GM12878 (cell line): Measurements from ENCODE around the gene RPL27A.

Source experiments
- E2F4 ChIP-seq: IDR thresholded peaks from 2 replicates; pipeline ENCODE4 v1.6.1; 2012; ENCODE audit warnings: low read depth, low read length, improper control_type of control experiment
- ELK1 ChIP-seq: IDR thresholded peaks from 2 replicates; pipeline ENCODE4 v1.6.1; 2012; ENCODE audit warnings: low read depth, low read length, improper control_type of control experiment
- POLR2A ChIP-seq: IDR thresholded peaks from 2 replicates; pipeline ENCODE4 v1.6.1; 2011; ENCODE audit warnings: low read depth, mild to moderate bottlenecking, low read length
- SIN3A ChIP-seq: IDR thresholded peaks from 2 replicates; pipeline ENCODE4 v1.6.1; 2012; ENCODE audit warnings: low read depth, low read length, improper control_type of control experiment
- TF ChIP-seq, protein P1 (sequence below), 3 experiments: IDR thresholded peaks in 2 of 3; conservative IDR thresholded peaks in 1 of 3; 2 replicates each; pipeline ENCODE4 v1.5.1; 2011; ENCODE audit warnings: low read depth in 3 of 3, low read length in 3 of 3, mild to moderate bottlenecking in 3 of 3, control low read depth in 2 of 3, moderate library complexity in 2 of 3, inconsistent platforms in 1 of 3, mixed read lengths in 1 of 3; ENCODE audit not compliant: control insufficient read depth in 2 of 3, insufficient read depth in 1 of 3; ENCODE audit errors: extremely low read depth in 1 of 3

DNA sequence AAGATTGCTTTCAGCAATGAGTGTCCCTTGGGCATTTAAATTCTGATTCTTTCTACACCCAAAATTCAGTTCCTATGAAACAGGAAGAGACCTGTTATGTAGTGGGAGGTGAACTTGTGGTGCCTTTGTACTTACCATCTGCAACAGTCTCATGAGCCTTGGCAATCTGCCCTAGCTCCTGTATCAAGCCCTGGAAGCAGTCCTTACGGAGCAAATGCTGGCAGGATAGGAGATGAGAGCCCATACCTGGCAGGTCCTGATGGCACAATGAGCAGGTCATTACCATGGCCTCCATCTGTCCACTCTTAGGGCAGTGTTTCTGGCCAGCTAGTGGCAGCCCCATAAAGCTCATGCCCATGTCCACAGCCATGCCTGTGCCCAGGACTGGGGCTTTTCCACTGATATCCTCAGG lies 10.9 kb upstream of the RPL27A start:
- no peak for TF ChIP-seq SIN3A
- TF ChIP-seq E2F4: no peak
- TF ChIP-seq ELK1: no peak
- TF ChIP-seq, protein P1, sequence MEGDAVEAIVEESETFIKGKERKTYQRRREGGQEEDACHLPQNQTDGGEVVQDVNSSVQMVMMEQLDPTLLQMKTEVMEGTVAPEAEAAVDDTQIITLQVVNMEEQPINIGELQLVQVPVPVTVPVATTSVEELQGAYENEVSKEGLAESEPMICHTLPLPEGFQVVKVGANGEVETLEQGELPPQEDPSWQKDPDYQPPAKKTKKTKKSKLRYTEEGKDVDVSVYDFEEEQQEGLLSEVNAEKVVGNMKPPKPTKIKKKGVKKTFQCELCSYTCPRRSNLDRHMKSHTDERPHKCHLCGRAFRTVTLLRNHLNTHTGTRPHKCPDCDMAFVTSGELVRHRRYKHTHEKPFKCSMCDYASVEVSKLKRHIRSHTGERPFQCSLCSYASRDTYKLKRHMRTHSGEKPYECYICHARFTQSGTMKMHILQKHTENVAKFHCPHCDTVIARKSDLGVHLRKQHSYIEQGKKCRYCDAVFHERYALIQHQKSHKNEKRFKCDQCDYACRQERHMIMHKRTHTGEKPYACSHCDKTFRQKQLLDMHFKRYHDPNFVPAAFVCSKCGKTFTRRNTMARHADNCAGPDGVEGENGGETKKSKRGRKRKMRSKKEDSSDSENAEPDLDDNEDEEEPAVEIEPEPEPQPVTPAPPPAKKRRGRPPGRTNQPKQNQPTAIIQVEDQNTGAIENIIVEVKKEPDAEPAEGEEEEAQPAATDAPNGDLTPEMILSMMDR (IDR thresholded peaks at IDR 0.05 in 2 of 3, conservative IDR thresholded peaks at IDR 0.05 in 1 of 3; ENCODE audit: control insufficient read depth in 2 of 3, extremely low read depth in 1 of 3, insufficient read depth in 1 of 3, low read depth in 3 of 3, low read length in 3 of 3): no peak
- no peak for TF ChIP-seq POLR2A
